HG03342 (cell line): ENCODE measurements around the gene OSBPL10.

Experiments used
- ATAC-seq: cut with Tn5 transposase; IDR thresholded peaks from one replicate; pipeline ENCODE4 v1.9.1; 2021; ENCODE audit warnings: mild to moderate bottlenecking, moderate library complexity; ENCODE audit not compliant: unreplicated experiment

Gene OSBPL10

GRCh38 chr3:31823184-31823583 lies 157.9 kb downstream of the OSBPL10 start:
- ATAC-seq: no peak

GRCh38 chr3:31821118-31821517 lies 159.9 kb downstream of the OSBPL10 start:
- no peak for ATAC-seq

GRCh38 chr3:31819441-31819840 lies 161.6 kb downstream of the OSBPL10 start:
- ATAC-seq: no peak

- ATAC-seq: no peak
Measured at GRCh38 chr3:31817411-31817966, 163.6 kb downstream of the OSBPL10 start.

- ATAC-seq: no peak
Measured at GRCh38 chr3:31815631-31816440, 165.2 kb downstream of the OSBPL10 start.

- no peak for ATAC-seq
Measured at GRCh38 chr3:31815006-31815405, 166.1 kb downstream of the OSBPL10 start.

- no peak for ATAC-seq
Measured at GRCh38 chr3:31813686-31814085, 167.4 kb downstream of the OSBPL10 start.

GRCh38 chr3:31813197-31813596 lies 167.9 kb downstream of the OSBPL10 start:
- no peak for ATAC-seq

- ATAC-seq: no peak
Measured at GRCh38 chr3:31810991-31811433, 170.1 kb downstream of the OSBPL10 start.

GRCh38 chr3:31808143-31808720 lies 172.8 kb downstream of the OSBPL10 start:
- ATAC-seq: no peak

GRCh38 chr3:31804251-31805051 lies 176.6 kb downstream of the OSBPL10 start:
- no peak for ATAC-seq

GRCh38 chr3:31802981-31803740 lies 177.9 kb downstream of the OSBPL10 start:
- ATAC-seq: no peak

- ATAC-seq: no peak
Measured at GRCh38 chr3:31800436-31800835, 180.6 kb downstream of the OSBPL10 start.

- no peak for ATAC-seq
Measured at GRCh38 chr3:31798840-31799239, 182.2 kb downstream of the OSBPL10 start.

- no peak for ATAC-seq
Measured at GRCh38 chr3:31793821-31794220, 187.2 kb downstream of the OSBPL10 start.

GRCh38 chr3:31791090-31791430 lies 190.0 kb downstream of the OSBPL10 start:
- no peak for ATAC-seq

GRCh38 chr3:31790193-31791089 lies 190.6 kb downstream of the OSBPL10 start:
- ATAC-seq: no peak

- no peak for ATAC-seq
Measured at GRCh38 chr3:31789429-31789828, 191.6 kb downstream of the OSBPL10 start.

GRCh38 chr3:31785734-31786133 lies 195.3 kb downstream of the OSBPL10 start:
- ATAC-seq: no peak

- ATAC-seq: no peak
Measured at GRCh38 chr3:31785286-31785685, 195.8 kb downstream of the OSBPL10 start.
